ENCODE results near the gene FAM120B.
"Not testable (repeated sequence)": the region's sequence is repeated elsewhere in the genome, so short reads cannot be mapped to it uniquely, and the experiment has no call there.

Gene FAM120B

DNA sequence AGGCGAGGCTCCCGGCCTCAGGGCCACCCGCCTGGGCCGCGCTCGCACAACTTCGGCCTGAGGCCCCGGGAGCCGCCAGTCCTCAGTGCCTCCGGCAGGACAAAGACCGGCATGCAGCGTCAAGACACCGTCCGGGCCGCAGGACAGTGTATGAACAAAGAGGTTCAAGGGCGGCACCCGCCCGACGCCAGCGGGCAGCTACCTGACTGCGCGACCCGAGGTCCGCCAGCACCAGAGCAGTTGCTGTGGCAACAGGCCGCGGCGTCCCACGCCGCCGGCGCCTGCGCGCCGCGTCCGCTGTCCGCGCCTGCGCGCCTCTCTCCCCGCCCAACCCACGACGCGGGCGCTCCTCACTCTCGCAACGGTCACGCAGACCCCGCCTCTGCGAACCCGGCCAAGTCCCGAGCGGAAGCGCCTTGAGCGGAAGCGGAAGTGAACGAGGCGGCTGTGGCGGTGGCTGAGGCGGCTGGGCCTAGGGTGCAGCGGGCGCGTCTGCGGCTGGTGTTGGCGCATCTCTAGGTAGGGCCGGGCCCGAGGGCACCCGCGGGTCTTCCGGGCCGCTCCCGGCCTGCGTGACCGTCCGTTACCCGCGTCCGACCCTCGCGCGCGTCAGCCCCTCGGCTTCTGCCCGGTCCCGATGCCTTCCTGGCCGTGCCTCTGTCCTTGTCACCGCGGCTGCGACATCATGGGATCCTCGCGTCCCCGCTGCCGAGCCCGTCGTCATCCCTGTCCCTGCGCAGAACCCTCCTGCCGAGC is at the start of gene FAM120B:
FAM120B (plus strand) TSS at position 435 of the 756 bp plus-strand sequence. CDS start 10,633 bp downstream, outside the sequence.
- DNase-seq: peak; percentile 93

- no peak for DNase-seq
These were observed 49.2 kb upstream of the FAM120B start for GRCh38 chr6:170257376-170257775.

- no peak for DNase-seq
These were observed 48.2 kb upstream of the FAM120B start for GRCh38 chr6:170258407-170258806.

GRCh38 chr6:170259278-170259677 is 47.3 kb upstream of the FAM120B start:
- DNase-seq: no peak

- DNase-seq: no peak
These were observed 45.9 kb upstream of the FAM120B start for GRCh38 chr6:170260686-170261085.

GRCh38 chr6:170261643-170262488 is 44.7 kb upstream of the FAM120B start:
- DNase-seq: no peak

GRCh38 chr6:170262489-170263088 is 44.0 kb upstream of the FAM120B start:
- no peak for DNase-seq

DNA sequence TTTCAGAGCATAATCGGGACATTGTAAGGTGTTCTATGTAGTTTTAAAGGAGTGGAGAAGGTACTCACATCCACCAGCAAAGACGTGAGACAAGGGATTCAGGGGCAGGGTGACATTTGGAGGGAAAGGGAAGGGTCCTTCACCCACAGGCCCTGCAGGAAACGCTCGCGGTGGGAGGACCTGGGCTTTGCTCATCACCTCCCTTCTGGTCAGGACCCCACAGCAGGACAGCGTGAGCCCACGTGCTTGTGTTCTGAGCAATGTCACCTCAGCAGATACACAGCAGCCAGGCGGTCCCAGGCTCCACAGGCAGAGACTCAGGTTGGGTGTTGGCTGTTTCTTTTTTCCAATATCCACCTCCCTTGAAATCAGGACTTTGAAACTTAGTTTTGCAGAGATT is 43.1 kb upstream of the FAM120B start:
- DNase-seq: no peak

GRCh38 chr6:170264086-170264485 is 42.5 kb upstream of the FAM120B start:
- DNase-seq: no peak

DNA sequence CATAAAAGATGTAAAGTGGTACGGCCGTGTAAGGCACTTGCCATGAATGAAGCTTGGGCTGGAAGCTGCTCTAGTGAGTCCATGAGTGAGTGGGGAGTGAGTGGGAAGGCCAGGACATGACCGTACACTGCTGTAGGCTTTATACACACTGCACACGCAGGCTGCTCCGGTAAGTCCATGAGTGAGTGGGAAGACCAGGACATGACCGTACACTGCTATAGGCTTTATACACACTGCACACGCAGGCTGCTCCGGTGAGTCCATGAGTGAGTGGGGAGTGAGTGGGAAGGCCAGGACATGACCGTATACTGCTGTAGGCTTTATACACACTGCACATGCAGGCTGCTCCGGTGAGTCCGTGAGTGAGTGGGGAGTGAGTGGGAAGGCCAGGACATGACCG is 41.9 kb upstream of the FAM120B start:
- not testable (repeated sequence) for DNase-seq

- DNase-seq: no peak
These were observed 40.9 kb upstream of the FAM120B start for GRCh38 chr6:170265655-170266054.

DNA sequence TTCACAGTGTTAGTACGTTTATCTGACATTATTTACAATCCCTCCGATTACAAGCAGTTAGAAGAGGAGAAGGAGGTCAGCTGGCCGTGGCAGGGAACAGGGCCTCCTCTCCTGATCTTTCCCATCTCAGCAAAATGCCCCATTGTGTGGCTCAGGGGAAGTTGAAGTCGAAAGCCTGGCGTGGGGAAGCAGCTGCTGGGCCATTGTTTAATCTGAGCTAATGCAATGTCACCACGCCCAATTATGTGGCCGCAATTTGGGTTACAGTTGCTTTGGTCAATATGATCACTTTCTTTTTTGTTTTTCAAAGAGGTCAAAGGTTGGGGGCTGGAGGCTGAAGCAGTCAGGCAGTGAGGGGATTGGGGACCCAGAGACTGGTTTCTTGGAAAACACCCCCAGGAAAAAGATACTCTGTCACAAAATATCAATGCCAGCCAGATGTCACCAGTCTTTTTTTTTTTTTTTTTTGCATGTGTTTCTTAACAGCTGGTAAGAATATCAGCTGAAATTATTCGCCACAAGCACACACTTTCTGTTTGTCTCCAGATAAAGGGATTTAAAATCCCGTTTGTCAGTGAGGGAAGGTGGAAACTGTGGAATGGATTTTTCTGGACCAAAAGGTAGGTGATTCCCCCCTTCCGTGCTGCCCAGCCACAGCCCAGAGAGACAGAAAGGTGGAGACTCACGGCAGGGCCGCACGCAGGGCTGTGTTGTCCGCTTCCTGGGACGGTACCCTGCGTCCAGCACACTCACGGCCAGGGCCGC is 40.3 kb upstream of the FAM120B start:
- DNase-seq: peak; percentile 40

DNA sequence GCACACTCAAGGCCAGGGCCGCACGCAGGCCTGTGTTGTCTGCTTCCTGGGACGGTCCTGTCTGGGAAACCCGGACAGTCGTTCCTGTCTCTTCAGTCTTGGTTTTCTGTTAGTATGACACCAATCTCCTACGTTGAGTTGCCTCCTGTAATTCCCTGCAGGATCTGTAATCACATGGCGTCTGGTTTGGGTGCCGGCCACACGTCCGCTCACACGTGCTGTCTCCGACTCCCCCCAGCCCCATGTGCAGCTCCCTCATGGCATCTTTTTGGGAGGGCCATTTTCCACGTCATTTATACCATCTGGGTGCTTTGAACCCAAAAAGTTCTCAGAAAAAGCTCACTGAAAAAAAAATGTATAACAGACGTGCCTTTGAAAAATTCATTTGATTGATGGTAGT is 38.9 kb upstream of the FAM120B start:
- DNase-seq: no peak

DNA sequence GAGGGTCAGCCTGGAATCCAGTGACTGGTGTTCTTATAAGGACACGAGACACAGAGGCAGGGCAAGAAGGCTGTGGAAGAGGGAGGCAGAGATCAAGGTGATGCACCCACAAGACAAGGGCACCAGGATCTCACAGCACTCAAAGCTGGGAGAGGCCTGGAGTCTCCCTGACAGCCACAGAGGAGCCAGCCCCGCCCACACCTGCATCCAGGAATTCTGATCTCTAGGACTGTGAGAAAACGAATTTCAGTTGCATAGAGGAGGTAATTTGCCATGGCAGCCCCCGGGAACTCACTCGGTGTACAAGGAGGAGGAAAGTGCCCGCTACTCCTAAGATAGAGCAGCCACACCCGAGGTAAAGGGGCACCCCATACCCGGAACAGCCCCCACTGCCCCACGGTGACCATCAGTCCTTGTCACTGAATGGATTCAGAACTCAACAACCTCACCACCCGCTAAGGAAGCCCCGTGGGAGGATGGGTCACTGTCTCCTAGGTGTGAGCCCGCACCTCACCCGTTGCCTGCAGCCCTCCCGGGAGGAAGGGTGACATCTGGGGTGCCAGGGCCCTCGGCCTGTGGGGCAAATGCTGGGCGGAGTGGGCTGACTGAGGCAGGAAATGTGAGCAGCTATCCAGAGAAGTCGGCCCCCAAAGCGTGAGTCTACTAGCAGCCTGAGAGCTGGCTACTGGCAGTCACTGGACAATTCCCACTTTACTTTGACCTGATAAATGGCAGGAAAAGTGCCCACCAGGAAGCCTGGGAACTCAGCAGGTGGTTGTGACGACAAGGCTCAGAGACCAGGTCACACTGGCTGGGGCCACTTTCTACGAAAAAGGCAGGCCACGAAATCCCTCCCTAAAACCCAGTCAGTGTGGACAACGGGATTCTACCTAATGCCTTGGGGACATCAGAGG is 38.1 kb upstream of the FAM120B start:
- DNase-seq: no peak

GRCh38 chr6:170269151-170269845 is 37.3 kb upstream of the FAM120B start:
- peak; percentile 42 for DNase-seq

DNA sequence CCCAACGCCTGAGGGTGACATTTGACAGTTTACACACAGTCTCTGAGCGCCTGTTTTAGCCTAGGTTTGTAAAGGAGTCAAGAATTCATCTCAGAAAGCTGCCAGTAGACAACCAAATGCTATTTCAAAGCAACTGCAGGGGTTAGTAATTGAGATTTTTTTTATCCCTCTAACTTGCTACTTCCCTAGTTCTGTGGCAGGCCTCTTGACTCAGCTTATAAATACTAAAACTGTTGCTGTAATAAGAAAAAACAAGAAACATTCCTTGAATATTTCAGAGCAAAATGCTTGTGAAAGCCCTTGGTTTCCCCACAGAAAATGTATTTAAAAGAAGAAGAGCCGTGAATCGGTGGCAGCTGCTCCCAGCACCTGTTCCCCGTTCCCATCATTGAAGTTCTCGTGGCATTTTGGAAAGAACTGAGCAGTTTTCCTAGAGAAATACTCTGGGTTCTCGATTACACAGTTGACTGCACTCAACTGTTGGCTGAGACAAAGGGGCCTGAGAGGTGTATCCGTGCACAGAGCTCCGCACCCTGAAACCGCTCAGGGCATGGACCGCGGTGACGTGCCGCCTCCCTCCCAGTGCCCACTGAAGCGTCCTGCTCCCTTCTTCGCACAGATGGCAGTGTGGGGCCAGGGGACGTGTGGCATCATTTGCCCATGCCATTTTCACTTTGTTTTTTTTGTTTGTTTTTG is 36.6 kb upstream of the FAM120B start:
- DNase-seq: peak; percentile 58

DNA sequence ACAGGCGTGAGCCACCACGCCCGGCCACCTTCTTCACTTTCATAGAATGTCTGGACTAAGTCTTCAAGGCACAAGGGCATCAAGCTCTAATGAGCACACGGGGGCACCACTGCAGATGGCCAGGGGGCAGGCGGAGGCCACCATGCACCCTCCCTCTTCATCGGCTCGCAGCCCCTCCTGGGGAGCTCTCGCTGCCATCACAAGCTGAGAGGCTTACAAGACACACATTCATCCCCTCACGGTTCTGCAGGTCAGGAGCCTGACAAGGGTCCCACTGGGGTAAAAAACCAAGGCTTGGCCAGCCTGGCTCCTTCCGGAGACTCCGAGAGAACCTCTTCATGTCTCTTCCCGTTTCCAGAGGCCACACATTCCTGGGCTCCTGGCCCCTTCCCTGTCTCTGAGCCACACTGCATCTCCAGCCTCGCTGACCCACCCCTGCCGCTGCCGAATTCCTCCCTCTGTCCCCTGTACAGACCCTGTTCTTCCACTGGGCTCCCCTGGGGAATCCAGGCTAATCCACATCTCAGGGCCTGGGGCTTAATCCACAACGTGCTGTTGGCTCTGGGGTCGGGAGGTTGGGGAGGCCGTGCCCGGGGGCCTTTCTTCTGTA is 35.5 kb upstream of the FAM120B start:
- no peak for DNase-seq

GRCh38 chr6:170271771-170272314 is 34.7 kb upstream of the FAM120B start:
- DNase-seq: no peak

DNA sequence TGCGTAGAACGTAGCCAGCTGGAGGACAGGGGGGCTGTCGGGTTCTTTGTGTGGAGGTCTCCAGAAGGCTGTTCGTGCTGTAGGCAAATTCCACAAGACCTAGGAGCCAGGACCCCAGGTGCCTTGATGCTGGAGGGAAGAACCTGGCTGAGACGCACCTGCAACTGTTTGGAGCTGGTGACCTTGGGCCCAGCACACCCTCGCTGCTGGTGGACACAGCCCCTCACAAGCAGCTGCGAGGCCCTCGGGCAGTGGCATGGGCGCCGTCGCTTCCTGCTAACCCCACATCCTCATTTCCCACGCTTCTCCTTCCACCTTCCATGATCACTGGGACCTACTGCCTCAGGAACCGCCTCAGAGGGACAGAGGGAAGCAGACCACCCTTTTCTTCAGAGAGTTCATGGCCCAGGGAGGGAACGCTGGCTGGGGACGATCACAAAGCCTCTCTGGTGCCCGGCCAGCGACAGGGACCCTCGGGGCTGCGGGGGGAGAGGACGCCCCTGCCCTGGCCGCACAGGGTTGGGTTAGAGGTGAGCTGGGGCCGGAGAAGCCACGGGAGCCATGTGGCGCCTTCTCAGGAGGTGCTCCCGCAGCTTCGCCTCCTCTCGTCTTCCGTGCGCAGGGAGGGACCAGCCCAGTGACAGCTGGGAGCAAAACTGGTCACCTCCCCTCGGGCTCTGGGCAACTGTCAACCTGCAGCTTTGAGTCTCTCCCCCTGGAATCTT is 34.1 kb upstream of the FAM120B start:
- DNase-seq: no peak

Measured in NCI-H2171 (cell line).